Activated CD8-positive, alpha-beta T cell treated with anti-CD3 and anti-CD28 coated beads, Interleukin-2, amount 10 ng/mL, durations not matched to agents 7 days and 5 days (primary cell): ENCODE data around the gene ZNF569. TPM values are rescaled to one million over a fixed set of nuclear protein-coding genes. Genes with fewer than 3 reads are reported as not detected.
"Not testable (repeated sequence)": the region's sequence is repeated elsewhere in the genome, so short reads cannot be mapped to it uniquely, and the experiment has no call there.

Source experiments
- ATAC-seq: fragments of 150-1000 bp; cut with Tn5 transposase; one replicate; pipeline ENCODE4 v1.10.0; 2021; ENCODE audit warnings: moderate library complexity
- CTCF ChIA-PET: fragments of 350-600 bp; sonication (Branson Sonifier 250); formaldehyde crosslinking; loops from one replicate; lab custom pipeline; 2021; ENCODE audit warnings: antibody characterized with exemption; lab: Charles Lee
- POLR2A ChIA-PET: fragments of 350-600 bp; sonication (Branson Sonifier 250); formaldehyde crosslinking; loops from one replicate; lab custom pipeline; 2021; ENCODE audit warnings: antibody characterized with exemption; lab: Charles Lee
- DNase-seq: peaks from one replicate; pipeline ENCODE4 v3.0.0-alpha.2; 2020
- H3K27ac Mint-ChIP-seq: one replicate; pipeline ENCODE4 v1.8.0; 2021; ENCODE audit warnings: mild to moderate bottlenecking, mixed read lengths
- H3K27me3 Mint-ChIP-seq: one replicate; pipeline ENCODE4 v1.8.0; 2021; ENCODE audit warnings: low read depth, mixed read lengths
- H3K36me3 Mint-ChIP-seq: one replicate; pipeline ENCODE4 v1.8.0; 2021; ENCODE audit warnings: low read depth, mixed read lengths
- H3K4me1 Mint-ChIP-seq: one replicate; pipeline ENCODE4 v1.8.0; 2021; ENCODE audit warnings: low read depth, mixed read lengths
- H3K4me3 Mint-ChIP-seq: one replicate; pipeline ENCODE4 v1.8.0; 2021; ENCODE audit warnings: mild to moderate bottlenecking, mixed read lengths
- H3K9me3 Mint-ChIP-seq: one replicate; pipeline ENCODE4 v1.8.0; 2022; ENCODE audit warnings: mixed read lengths; ENCODE audit not compliant: insufficient read depth
- total RNA-seq, 2 experiments: library from RNA; stranded (reverse); gene quantifications; one replicate each; pipeline ENCODE4 v1.2.3, GENCODE V29; 2021

ZNF569 gene
- total RNA-seq, 2 experiments from 2014 or later = 7.1 to 9.1 TPM

DNA sequence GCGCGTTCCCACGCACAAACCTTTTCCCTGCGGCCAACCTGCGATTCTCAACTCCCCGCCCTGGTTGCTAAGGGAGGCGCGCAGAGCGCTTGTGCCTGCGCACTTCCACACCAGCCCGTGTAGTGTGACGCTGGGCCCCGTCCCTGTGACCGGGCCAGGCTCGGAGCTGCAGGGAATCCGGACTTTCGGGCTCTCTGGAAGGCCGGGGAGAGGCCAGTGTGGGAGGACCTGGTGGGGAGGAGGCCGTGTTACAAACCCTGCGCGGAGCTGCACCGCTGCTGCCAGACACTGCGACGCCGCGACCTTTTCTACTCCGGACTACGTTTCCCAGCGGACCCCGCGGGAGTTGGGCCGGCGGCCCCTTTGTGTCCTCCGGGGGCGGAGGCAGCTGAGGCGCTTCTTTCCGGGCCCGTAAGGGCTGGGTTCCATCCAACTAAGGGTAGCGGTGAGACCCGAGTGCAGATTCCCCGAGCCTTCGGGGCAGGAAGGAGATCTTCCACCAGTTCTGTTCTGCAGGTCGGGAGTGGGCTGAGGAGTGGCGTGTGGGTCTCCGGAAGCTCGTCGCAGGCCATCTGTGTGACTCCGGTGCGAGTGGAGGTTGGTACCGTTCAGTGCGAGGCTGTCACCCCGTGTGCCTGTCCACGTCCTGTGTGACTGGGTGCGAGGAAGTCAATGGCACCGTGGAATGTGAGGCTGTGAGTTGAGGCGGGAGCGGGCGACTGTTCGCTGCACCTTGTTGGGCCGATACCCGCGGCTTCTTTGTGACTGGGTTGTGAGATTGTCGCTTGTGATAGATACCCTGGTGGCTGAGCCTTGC, 1.9 kb upstream of the ZNF569 start, which contains the start of gene ZNF570:
TSS of gene ZNF570 (plus strand) at position 396 of the 817 bp plus-strand sequence. CDS start 999 bp downstream, outside the sequence.
- H3K4me1 Mint-ChIP-seq = peaks cover 33% of the 10 kb centered on the region
- CTCF ChIA-PET = no interaction called here
- peaks cover 34% of the 10 kb centered on the region for H3K36me3 Mint-ChIP-seq
- peak; percentile 80 for ATAC-seq
- peak within 1 kb of the TSS; percentile 91 for H3K4me3 Mint-ChIP-seq
- H3K27ac Mint-ChIP-seq = peak within 1 kb of the TSS; percentile 97
- no peaks in the 10 kb centered on the region for H3K27me3 Mint-ChIP-seq
- POLR2A ChIA-PET = interaction anchor here (0.6 to 1.4 kb wide), 6 partner anchors 37 to 620 kb away, joined by 3 to 11 read pairs (median 4); partner anchors contain the start of genes ZNF527, ZNF573 and ZNF793
- peak; percentile 91 for DNase-seq
- H3K9me3 Mint-ChIP-seq = peaks cover 14% of the 10 kb centered on the region

DNA sequence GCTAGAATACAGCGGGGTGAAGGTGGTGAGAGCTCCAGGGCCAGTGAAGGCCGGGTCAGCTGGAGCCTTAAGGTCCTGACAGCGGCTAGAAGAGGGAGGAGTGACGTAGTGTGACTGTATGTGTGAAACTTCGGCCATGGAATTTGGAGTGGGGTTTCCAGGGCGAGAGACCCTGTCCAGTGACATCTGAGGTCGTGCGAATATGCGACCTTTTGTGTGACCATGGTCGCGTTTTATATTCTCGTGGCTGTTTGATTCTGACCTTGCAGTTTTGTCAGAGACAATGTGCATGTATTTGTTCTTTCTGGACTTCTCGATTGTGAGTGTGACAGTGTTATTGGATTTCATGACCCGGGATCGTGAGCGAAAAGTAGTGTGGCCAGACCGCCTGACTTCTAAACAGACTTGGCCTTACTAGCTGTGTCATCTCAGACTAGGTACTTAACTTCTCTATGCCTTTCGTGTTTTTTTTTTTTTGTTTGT, 405 bp upstream of the ZNF569 start:
- ChIA-PET CTCF (interaction anchor here (0.7 kb wide), 1 partner anchor 39 kb away, joined by 3 read pairs; the partner anchor contains the start of gene ZNF793), POLR2A (interaction anchor here (1.0 to 1.3 kb wide), 5 partner anchors 97 to 696 kb away, joined by 3 to 8 read pairs (median 3); partner anchors contain the start of genes ZNF527, ZNF540 and ZNF571)
- DNase-seq = no peak
- Mint-ChIP-seq H3K4me3 (peak overlapping the region; percentile 91), H3K9me3 (peaks cover 14% of the 10 kb centered on the region), H3K27ac (peak overlapping the region; percentile 95), H3K4me1 (peaks cover 33% of the 10 kb centered on the region), H3K27me3 (no peaks in the 10 kb centered on the region), H3K36me3 (peaks cover 36% of the 10 kb centered on the region)
- no peak for ATAC-seq

DNA sequence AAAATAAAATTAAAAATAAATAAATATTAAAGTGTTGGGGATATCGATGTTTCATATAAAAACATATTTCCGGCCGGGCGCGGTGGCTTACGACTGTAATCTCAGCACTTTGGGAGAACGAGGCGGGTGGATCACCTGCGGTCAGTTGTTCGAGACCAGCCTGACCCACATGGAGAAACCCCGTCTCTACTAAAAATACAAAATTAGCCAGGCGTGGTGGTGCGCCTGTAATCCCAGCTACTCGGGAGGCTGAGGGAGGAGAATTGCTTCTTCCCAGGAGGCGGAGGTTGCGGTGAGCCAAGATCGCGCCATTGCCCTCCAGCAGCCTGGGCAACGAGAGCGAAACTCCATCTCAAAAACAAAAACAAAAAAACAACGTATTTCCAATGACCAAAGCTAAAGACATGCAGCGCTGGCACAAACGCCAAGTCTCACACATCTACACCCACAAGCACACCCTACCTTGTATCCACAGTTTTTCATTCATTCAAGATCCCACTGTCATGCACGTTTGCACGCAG, 907 bp downstream of the ZNF569 start:
- POLR2A ChIA-PET = interaction anchor here (1.0 to 1.8 kb wide), 3 partner anchors 40 to 977 kb away, joined by 3 to 10 read pairs (median 3); partner anchors contain the start of genes ZNF566 and ZNF793

DNA sequence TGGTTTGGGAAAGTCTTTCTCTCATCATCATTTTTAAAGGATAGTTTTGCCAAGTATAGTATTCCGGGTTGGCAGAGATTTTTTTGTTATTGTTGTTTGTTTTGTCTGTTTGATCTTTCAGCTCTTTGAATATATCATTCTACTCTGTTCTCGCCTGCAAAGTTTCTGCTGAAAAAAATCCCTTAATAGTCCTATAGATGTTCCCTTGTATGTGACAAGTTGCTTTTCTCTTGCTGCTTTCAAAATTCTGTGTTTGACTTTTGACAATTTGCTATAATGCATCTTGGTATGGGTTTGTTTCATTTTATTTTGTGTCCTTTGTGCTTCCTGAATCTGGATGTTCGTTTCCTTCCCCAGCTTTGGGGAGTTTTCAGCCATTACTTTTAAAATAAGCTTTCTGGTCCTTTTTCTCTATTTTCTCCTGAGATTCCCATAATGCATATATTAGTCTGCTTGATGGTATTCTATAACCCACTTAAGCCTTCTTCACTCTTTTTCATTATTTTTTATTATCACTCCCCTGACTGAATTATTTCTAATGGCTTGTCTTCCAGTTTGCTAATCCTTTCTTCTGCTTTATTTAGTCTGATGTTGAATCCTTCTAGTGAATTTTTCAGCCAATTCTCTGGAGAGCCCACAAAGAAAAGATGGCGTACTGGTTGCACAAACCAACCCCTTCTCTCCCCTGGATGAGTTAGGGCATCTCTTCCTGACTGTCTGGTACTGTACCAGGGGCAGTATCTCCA, 14.6 kb downstream of the ZNF569 start:
- H3K27me3 Mint-ChIP-seq = no peaks in the 10 kb centered on the region
- H3K9me3 Mint-ChIP-seq = peaks cover 77% of the 10 kb centered on the region
- H3K4me1 Mint-ChIP-seq = no peaks in the 10 kb centered on the region
- POLR2A ChIA-PET = no interaction called here
- DNase-seq = no peak
- H3K4me3 Mint-ChIP-seq = no peak overlapping the region
- CTCF ChIA-PET = no interaction called here
- H3K36me3 Mint-ChIP-seq = peaks cover 49% of the 10 kb centered on the region
- no peak for ATAC-seq
- no peak overlapping the region for H3K27ac Mint-ChIP-seq

More for the DNA sequence above, 907 bp downstream of the ZNF569 start:
- H3K4me3 Mint-ChIP-seq = peak overlapping the region; percentile 91
- no peak for ATAC-seq
- peak overlapping the region; percentile 95 for H3K27ac Mint-ChIP-seq
- CTCF ChIA-PET = interaction anchor here (0.6 kb wide), 1 partner anchor 48 kb away, joined by 3 read pairs; no protein-coding TSS in a partner anchor
- peaks cover 33% of the 10 kb centered on the region for H3K4me1 Mint-ChIP-seq
- H3K9me3 Mint-ChIP-seq = peaks cover 14% of the 10 kb centered on the region
- DNase-seq = no peak
- H3K27me3 Mint-ChIP-seq = no peaks in the 10 kb centered on the region
- H3K36me3 Mint-ChIP-seq = peaks cover 36% of the 10 kb centered on the region

DNA sequence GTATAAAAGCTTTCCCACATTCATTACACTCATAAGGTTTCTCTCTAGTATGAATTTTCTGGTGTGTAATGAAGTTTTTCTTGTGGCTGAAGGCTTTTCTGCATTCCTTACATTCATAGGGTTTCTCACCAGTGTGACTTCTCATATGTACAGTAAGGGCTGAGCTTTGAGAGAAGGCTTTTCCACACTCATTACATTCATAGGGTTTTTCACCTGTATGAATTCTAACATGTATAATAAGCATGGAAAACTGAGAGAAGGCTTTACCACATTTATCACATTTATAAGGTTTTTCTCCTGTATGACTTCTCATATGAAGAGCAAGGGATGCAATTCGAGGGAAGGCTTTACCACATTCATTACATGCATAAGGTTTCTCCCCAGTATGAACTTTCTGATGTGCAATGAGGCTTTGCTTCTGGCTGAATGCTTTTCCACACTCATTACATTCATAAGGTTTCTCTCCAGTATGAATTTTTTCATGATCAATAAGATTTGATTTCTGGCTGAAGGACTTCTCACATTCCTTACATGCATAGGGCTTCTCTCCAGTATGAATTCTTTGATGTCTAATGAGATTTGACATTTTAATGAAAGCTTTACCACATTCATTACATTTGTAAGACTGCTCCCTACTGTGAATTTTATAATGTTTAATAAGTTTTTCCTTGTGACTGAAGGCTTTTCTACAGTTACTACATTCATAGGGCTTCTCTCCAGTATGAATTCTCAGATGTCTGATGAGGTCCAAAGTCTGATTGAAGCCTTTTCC, 53.7 kb downstream of the ZNF569 start:
- peaks cover 46% of the 10 kb centered on the region for H3K36me3 Mint-ChIP-seq
- ChIA-PET POLR2A (no interaction called here), CTCF (no interaction called here)
- no peak overlapping the region for H3K4me3 Mint-ChIP-seq
- H3K4me1 Mint-ChIP-seq = no peaks in the 10 kb centered on the region
- no peak overlapping the region for H3K27ac Mint-ChIP-seq
- peaks cover 65% of the 10 kb centered on the region for H3K9me3 Mint-ChIP-seq
- H3K27me3 Mint-ChIP-seq = no peaks in the 10 kb centered on the region
- no peak for ATAC-seq
- DNase-seq = no peak

DNA sequence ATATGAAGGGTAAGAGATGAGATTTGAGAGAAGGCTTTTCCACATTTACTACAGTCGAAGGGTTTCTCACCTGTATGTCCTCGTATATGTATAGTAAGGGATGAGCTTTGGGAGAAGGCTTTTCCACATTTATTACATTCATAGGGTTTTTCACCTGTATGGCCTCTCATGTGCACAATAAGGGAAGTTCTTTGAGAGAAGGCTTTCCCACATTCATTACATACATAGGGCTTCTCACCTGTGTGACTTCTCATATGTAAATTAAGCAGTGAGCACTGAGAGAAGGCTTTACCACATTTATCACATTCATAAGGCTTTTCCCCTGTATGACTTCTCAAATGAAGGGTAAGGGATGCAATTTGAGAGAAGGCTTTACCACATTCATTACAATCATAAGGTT, 54.5 kb downstream of the ZNF569 start:
- Mint-ChIP-seq H3K36me3 (peaks cover 44% of the 10 kb centered on the region), H3K27me3 (no peaks in the 10 kb centered on the region), H3K27ac (no peak overlapping the region), H3K9me3 (peaks cover 67% of the 10 kb centered on the region), H3K4me1 (no peaks in the 10 kb centered on the region), H3K4me3 (no peak overlapping the region)
- POLR2A ChIA-PET = no interaction called here
- CTCF ChIA-PET = no interaction called here
- ATAC-seq (no peak), DNase-seq (no peak)

DNA sequence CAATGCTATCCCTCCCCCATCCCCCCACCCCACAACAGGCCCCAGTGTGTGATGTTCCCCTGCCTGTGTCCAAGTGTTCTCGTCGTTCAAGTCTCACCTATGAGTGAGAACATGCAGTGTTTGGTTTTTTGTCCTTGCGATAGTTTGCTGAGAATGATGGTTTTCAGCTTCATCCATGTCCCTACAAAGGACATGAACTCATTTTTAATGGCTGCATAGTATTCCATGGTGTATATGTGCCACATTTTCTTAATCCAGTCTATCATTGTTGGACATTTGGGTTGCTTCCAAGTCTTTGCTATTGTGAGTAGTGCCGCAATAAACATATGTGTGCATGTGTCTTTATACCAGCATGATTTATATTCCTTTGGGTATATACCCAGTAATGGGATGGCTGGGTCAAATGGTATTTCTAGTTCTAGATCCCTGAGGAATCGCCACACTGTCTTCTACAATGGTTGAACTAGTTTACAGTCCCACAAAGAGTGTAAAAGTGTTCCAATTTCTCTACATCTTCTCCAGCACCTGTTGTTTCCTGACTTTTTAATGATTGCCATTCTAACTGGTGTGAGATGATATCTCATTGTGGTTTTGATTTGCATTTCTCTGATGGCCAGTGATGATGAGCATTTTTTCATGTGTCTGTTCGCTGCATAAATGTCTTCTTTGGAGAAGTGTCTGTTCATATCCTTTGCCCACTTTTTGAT, 61.0 kb downstream of the ZNF569 start:
- H3K4me1 Mint-ChIP-seq, DNase-seq, H3K36me3 Mint-ChIP-seq, POLR2A ChIA-PET, H3K27ac Mint-ChIP-seq, H3K27me3 Mint-ChIP-seq, H3K4me3 Mint-ChIP-seq, CTCF ChIA-PET, ATAC-seq: not testable (repeated sequence)
- peaks cover 62% of the 10 kb centered on the region for H3K9me3 Mint-ChIP-seq

DNA sequence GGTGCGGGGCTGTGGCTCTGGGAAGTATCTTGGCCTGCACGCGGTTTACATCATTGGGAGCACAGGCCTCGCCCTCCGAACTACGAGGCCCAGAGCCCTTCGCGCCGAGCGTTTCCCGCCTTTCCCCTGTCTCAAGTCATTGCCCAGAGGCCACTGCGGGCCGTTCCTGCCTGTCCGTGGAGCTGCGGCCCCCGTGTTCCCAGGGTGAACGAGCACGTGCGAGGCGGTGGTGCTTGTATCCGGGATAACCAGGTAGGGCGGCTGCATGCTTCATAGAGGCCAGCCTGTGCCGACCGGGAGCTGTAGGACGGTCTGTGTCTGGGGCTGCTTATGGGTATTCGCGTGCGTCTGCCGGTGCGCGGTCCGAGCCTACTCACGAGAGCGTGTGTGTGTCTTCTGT, 63.8 kb downstream of the ZNF569 start:
- H3K4me1 Mint-ChIP-seq = no peaks in the 10 kb centered on the region
- H3K9me3 Mint-ChIP-seq = peaks cover 58% of the 10 kb centered on the region
- peaks cover 5% of the 10 kb centered on the region for H3K36me3 Mint-ChIP-seq

DNA sequence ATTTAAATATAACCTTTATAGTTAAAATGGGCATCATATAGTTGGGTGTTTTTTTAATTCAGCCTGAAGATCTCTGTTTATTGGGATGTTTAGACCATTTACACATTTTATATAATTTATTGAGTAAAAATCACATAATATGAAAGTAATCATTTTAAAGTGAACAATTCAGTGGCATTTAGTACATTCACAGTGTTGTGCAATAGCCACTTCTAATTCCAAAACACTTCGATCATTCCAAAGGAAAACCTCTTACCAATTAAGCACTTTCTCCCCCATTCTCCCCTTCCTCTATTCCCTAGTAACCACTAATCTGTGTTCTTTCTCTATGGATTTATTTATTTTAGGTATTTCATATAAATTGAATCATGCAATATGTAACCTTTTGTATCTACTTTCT, 66.2 kb downstream of the ZNF569 start:
- POLR2A ChIA-PET = no interaction called here

More for the DNA sequence above, 63.8 kb downstream of the ZNF569 start:
- ATAC-seq (no peak), DNase-seq (no peak)
- ChIA-PET CTCF (no interaction called here), POLR2A (no interaction called here)
- no peak overlapping the region for H3K27ac Mint-ChIP-seq
- no peak overlapping the region for H3K4me3 Mint-ChIP-seq
- H3K27me3 Mint-ChIP-seq = no peaks in the 10 kb centered on the region

DNA sequence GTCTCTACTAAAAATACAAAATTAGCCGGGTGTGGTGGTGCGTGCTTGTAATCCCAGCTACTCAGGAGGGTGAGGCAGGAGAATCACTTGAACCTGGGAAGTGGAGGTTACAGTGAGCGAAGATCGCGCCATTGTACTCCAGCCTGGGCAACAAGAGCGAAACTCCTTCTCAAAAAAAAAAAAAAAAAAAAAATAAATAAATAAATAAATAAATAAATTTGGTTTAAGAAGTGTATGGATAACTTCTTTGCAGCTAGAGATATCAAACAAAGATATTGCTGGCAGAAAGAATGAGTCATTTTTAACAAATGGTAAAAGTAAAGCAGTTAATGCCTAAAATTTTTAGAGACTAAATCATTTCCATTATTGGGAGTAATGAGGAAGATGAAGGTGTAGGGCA, 75.8 kb downstream of the ZNF569 start:
- POLR2A ChIA-PET, DNase-seq, H3K27me3 Mint-ChIP-seq, ATAC-seq, H3K4me3 Mint-ChIP-seq, CTCF ChIA-PET, H3K27ac Mint-ChIP-seq, H3K4me1 Mint-ChIP-seq: not testable (repeated sequence)
- peaks cover 35% of the 10 kb centered on the region for H3K36me3 Mint-ChIP-seq
- H3K9me3 Mint-ChIP-seq = peaks cover 64% of the 10 kb centered on the region

More for the DNA sequence above, 66.2 kb downstream of the ZNF569 start:
- no peak for ATAC-seq
- peaks cover 55% of the 10 kb centered on the region for H3K9me3 Mint-ChIP-seq
- no peak for DNase-seq
- H3K27ac Mint-ChIP-seq = no peak overlapping the region
- peaks cover 4% of the 10 kb centered on the region for H3K36me3 Mint-ChIP-seq
- CTCF ChIA-PET = no interaction called here
- no peaks in the 10 kb centered on the region for H3K27me3 Mint-ChIP-seq
- H3K4me3 Mint-ChIP-seq = no peak overlapping the region
- H3K4me1 Mint-ChIP-seq = no peaks in the 10 kb centered on the region
